NCI-H2029 (cell line): ENCODE results near the gene SHISAL2A.

Experiments
- DNase-seq: peaks from one replicate; lab custom pipeline; 2025; lab: John Stamatoyannopoulos, UW

SHISAL2A gene

DNA sequence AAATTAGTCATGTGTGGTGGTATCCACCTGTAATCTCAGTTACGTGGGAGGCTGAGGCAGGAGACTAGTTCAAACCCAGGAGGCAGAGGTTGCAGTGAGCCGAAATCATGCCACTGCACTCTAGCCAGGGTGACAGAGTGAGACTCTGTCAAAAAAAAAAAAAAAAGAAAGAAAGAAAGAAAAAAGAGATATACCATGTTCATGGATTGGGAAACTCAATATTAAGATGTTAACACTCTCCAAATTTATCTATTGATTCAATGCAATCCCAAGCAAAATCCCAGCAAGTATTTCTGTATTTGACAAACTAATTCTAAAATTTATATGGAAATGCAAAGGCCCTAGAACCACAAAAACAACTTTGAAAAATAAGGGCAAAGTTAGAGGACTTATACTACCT lies 11.0 kb upstream of the SHISAL2A start:
- DNase-seq: no peak

DNA sequence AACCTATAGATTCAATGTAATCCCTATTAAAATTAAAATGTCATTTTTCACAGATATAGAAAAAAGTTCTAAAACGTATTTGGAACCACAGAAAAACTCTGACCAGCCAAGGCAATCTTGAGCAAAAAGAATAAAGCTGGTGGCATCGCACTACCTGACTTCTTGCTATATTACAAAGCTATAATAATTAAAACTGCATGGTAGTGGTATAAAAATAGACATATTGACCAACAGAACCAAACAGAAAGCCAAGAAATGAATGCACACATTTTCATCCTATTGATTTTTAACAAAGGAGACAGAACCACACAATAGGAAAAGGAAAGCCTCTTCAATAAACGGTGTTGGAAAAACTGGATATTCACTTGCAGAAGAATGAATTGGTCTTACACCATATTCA lies 9.2 kb upstream of the SHISAL2A start:
- DNase-seq: no peak

DNA sequence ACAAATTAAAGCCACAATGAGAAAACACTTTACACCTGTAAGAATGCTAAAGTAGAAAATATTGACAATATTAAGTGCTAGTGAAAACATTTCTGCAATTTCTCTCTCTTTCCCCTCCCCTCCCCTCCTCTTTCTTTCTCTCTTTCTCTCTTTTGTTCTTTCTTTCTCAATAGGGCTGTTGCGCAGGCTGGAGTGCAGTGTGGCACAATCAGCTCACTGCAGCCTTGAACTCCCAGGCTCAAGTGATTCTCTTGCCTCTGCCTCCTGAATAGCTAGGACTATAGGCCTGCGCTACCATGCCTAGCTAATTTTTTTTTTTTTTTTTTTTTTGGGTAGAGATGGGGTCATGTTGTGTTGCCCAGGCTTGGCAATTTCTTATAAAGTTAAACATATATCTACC lies 5.9 kb upstream of the SHISAL2A start:
- no peak for DNase-seq

DNA sequence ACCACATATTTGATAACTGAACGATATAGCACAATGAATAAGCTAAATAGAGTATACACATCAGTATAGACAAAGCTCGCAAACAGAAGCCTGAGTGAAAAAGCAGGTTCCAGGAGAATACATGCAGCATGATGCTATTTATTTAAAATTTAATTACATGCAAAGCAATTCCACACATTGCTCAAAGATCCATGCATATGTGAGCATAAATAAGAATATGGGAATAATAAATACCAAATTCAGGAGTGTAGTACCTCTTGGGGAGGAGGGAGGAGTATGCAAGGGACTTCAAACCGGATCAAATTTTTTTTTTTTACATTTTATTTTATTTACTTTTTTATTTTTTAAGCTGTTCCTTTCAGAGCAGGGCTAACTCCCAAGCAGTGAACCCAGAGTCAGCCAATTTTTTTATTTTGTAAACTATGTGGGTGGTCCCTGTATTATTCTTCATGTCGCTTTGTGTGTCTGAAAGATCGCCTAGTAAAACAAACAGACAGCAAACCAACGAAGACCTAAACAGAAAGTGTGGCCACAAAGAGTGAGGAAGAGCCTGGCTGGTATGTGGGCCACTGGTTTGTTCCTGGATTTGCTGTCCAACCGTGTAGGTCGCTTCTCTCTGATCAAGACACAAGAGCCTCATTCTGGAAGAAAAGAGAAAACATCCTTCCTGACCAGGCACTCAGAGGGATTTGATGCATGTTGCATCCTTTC lies 4.2 kb upstream of the SHISAL2A start:
- DNase-seq: no peak

DNA sequence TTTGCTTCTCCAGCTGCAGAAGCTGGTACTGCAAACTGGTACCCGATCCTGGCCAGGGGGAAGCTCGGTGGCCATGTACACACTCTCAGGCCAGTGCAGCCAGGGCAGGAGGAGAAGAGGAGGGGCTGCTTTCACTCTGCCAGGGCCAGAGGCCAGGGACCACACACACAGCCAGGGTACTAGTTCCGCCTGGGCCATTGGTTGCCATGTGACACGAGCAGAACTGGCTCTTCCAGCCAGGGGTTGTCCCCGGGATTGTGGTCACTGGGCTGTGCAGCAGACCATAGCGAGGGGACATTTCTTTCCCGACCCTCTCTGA lies 3.7 kb upstream of the SHISAL2A start:
- no peak for DNase-seq

DNA sequence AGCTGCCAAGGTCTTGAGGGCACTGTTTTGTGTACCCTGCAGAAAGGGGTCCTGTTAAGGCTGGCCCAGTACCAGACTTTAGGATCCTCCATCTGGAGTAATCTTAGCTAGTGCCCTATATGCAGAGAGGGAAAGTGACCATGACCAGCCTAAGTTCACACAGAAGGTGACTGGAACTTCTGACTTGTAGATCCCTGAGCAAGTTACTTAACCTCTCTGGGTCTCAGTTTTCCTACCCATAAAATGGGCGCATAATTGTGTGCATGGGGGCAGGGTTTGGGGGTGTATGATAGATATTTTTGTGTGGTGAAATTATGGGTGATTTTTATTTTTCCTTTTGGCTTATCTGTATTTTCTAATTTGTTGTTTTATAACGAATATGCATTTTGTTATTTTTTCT lies 3.3 kb upstream of the SHISAL2A start:
- DNase-seq: no peak

DNA sequence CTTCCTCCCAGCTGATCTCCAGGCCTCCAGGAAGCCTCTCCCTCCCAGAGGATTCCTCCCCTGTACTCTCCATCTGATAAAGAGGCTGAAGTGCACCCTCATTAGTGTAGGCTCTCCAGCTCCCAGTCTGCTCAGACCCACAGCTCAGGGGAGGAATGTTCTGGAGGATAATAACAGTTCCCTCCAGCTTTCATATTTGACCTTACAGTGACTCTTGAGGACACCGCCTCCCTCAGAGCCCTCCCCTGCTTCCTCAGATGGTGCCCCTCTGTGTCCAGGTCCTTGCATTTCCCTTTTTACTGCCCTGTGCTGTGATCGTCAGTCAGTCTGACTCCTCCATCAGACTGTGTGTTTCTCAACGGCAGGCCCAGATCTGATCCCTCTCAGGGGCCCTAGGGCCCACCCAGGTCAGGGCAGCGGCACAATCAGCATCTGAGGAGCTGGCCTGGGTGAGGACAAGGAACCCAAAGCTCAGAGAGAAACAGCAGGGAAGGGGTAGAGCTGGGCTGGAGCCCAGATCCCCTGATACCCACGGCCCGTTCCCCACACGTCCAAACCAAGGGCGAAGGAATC lies 1.1 kb upstream of the SHISAL2A start:
- no peak for DNase-seq

DNA sequence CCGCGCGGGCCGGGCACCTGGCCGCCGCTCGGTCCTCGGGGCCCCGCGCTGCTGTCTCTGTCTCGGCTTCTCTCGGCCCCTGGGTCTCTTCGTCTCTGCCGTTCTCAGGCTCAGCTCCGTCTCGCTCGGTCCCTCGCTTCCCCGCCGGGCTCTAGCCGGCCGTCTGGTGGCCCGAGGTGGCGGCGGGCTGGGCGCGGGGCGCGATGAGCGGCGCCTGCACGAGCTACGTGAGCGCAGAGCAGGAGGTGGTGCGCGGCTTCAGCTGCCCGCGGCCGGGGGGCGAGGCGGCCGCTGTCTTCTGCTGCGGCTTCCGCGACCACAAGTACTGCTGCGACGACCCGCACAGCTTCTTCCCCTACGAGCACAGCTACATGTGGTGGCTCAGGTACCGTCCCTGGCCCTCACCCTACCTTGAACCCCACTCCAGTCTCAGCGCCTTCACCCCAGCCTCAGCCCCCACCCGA lies 355 bp downstream of the SHISAL2A start:
- no peak for DNase-seq

DNA sequence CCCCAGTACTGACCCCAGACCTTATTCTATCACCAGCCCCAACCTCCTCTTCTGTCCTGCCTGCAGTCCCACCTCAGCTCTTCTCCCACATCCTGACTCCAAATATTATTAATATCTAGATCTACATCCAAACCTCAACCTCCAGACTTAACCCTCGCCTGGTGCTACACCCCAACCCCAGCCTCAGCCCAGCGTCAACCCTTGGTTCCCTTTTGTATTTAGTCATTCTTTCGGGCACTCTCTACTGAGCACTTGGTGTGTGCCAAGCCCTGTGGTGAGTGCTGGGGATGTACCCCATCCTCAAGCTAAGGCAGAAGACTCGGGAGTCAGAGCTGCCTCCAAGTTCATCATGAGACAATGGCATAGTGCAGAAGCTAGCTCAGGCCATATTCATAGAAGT lies 1.1 kb downstream of the SHISAL2A start:
- no peak for DNase-seq

DNA sequence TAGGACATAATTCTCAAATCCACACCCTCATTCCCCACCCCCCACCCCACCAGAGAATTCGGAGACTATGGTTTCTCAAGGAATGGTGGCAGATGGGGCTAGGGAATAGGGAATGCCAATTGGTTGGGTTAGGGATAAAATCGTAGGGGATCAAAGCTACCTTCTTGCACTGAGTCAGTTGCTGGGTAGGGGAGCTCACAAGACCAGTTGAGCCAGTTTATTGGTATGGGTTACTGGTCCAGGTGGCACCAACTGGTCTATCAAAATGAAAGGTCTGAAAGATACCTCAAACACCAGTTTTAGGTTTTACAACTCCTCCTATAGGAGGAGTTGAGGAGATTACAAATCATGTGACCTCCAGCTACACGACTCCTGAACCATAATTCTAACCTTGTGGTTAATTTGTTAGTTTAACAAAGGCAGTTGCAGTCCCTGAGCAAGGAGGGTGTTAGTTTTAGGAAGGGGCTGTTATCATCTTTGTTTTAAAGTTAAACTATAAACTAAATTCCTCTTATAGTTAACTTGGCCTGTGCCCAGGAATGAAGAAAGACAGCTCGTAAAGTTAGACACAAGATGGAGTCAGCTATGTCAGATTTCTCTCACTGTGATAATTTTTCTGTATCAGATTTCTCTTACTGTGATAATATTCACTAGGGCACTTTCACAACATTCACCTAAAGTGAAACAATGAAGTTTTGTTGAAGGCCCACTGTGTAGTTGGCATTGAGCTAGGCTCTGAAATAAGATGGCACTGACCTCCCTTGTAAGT lies 2.5 kb downstream of the SHISAL2A start:
- DNase-seq: no peak

DNA sequence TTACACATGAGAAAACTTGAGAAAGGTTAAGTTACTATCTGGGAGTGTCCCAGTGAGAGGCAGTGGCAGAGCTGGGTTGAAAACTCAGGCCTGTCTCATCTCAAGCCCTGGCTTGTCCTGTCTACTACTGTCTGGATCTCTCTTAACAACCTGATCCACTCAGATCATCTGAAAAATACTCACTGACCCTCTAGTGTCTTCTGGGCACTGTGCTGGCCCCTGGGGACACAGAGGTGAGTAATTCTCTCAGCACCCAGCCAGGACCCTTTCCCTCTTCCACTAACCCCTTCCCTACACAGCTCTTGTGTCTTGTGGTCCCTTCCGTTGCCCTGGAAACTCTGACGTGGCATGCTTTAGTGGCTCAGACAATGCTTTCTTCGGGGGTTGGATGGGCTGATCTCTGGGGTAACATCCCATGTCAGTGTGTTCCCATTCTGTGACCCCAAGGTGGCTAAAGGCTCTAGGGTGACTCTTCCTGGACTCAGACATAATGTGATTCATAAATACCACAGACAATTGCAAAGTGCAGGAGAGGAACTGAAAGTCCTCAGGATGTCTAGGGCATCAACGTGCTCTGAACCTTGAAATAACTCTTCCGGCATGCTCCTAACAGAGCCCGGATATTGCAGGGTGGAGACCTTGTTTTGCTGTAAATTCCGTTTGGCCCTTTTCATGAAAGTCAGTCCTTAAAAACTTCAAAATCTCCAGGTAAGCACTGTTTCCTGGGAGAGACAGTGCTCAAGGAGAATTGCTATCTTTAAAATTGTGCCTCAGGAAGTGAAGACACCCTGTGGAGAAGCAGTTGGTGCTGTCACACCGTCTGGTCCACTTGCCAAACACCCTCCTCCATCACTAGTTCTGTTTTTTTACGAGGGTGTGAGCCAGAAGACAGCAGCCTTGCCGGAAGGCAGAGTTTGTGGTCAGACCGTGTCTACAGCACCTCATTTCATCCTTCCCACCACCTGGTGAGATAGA lies 4.0 kb downstream of the SHISAL2A start:
- no peak for DNase-seq

DNA sequence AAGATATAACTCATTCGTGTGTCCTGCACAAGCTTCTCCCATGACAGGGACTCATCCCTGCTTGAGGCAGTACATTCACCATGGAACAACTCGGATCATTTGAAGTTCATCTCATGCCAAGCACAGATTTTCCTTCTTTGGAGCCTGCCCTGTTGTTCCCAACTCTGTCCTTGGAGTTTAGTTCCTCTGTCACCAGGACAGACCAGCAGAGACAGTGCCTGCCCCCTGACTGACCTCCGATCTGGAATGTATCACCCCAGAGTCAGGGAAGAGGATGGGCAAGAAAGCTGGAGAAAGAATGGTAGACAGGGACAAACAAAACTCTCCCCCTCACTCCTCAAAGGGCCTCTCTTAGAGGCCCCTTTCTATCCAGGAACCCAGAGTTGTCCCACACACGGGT lies 5.0 kb downstream of the SHISAL2A start:
- no peak for DNase-seq

DNA sequence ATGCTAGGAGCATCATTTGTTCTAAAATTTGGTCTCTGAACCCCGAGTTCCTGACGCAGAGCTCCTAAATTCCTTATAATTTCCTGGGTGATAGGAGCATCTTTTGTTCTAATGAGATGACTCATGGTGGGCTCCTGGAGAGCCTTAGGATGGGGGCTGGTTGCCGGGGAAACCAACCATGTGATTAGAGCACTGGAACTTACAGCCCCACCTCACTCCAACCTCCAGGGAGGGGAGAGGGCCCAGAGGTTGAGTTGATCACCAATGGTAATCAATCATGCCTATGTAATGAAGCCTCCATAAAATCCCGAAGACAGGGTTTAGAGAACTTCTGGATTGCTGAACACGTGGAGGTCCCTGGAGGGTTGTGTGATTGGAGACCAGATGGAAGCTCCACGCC lies 7.7 kb downstream of the SHISAL2A start:
- DNase-seq: no peak

DNA sequence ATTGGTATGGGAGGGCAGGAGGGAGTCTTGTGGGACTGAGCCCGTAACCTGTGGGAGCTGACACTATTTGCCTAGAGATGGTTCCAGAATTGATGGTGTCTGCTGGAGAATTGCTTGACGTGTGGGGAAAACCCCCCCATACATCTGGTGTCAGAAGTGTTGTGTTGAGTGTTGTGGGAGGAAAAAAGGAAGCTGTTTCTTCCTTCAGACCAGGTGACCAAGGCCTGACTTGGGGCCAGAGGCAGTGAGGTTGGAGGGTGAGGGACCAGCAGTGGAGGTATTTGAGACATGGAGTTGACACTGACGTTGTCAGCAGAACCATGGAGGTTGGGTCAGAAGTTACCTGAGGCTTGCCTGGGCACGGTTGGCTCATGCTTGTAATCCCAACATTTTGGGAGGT lies 8.3 kb downstream of the SHISAL2A start:
- DNase-seq: no peak

DNA sequence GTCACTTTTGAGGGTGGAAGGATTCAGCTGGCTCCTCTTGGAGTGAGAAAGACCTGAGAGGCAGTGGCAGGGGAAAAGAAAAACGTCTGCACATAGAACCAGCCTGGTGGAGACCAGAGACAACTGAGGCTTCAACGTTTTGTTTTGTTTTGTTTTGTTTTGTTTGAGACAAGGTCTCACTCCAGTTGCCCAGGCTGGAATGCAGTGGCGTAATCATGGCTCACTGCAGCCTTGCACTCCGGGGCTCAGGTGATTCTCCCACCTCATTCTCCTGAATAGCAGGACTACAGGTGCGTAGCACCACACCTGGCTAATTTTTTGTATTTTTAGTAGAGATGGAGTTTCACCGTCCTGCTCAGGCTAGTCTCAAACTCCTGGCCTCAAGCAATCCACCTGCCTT lies 12.3 kb downstream of the SHISAL2A start:
- DNase-seq: no peak

DNA sequence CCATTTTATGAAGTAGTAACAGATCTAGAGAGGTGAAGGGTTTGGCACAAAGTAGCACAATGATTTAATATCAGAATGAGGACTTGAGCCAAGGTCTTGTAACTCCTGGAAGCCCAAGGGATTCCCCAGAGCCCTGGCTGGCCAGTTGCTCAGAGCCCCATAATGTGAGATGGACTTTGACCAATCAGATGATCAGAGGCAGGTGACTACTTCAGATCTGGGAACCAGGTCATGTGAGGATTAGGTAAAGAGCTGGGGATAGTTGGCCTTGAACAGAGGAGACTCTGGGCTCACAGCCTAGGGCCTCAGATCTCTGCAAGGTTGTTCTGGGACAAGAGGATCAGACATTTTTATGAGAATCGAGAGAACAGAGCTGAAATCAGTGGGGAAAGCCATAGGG lies 18.9 kb downstream of the SHISAL2A start:
- no peak for DNase-seq

DNA sequence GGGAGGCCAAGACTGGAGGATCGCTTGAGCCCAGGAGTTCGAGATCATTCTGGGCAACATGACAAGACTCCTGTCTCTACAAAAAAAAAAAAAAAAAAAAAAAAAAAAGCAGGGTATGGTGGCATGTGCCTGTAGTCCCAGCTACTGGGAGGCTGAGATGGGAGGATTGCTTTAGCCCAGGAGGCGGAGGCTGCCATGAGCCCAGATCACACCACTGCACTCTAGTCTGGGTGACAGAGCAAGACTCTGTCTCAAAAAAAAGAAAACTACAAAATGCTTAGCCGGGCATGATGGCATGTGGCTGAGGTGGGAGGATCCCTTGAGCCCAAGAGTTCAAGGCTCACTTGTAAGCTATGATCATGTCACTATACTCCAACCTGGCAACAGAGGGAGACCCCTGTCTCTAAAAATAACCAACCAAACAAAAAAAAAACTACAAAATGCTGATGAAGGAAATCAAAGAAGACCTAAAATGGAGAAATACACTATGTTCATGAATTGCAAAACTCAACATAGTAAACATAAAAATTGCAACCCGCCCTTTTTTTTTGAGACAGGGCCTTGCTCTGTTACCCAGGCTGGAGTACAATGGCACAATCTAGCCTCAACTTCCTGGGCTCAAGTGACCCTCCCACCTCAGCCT lies 20.4 kb downstream of the SHISAL2A start:
- DNase-seq: no peak

DNA sequence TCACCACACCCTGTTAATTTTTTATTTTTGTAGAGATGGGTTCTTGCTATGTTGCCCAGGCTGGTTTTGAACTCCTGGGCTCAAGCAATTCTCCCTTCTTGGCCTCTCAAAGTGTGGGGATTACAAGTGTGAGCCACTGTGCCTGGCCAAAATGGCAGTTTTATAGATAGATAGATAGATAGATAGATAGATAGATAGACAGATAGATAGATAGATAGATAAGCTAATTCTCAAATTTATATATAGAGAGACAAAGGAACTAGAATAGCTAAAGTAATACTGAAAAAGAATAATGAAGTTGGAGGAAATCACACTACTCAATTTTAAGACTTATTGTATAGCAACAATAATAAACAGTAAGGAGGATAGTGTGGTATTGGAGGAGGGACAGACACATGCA lies 21.1 kb downstream of the SHISAL2A start:
- DNase-seq: no peak

DNA sequence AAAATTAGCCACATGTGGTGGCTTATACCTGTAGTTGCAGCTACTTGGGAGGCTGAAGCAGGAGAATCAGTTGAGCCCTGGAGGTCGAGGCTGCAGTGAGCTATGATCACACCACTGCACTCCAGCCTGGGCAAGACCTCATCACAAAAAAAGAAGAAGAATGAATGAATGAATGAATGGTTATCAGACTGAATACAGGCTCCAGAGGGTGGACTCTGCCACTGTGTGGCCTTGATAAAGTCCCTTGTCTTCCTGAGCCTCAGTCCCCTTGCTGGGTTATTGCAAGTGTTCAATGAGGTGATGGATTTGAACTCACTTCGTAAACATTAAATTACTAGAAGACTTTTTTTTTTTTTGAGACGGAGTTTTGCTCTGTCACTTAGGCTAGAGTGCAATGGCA lies 24.7 kb downstream of the SHISAL2A start:
- no peak for DNase-seq

DNA sequence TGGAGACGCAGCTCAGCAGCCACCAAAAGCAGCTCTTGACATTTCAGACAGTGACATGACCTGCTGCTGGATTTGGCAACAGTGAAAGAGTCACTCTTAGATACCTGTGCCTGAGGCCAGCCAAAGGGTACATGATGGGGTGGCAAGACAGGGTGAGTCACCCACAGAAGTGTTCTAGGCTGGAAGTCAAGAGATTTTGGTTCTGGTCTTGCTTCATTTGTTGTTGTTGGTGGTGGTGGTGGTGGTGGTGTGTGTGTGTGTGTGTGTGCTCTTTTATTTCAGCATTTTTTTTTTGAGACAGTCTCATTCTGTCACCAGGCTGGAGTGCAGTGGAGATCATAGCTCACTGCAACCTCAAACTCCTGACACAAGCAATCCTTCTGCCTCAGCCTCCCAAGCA lies 25.8 kb downstream of the SHISAL2A start:
- no peak for DNase-seq

DNA sequence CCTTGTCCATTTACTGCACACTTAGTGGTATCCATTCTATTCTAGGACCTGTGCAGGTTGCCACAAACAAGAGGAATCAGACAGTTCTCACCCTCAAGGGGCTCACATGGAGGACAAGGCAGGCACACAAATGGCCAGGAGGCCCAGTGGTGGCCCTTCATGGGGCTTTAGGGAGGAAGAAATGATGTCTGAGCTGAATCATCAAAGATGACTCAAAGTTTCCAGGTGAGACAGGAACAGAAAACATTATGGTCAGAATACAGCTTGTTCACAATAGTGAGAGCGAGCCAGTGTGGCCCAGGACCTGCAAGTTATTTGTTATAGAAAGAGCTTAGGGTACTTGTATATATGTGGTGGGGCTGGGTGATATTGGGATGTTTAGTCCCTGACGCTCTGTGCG lies 26.4 kb downstream of the SHISAL2A start:
- no peak for DNase-seq
